ENCODE results near the gene PRKCE. TPM values are rescaled to one million over a fixed set of nuclear protein-coding genes. Genes with fewer than 3 reads are reported as not detected.

Gene PRKCE
- total RNA-seq, 1 experiment from 2014 or later, result 1.3 TPM

DNA sequence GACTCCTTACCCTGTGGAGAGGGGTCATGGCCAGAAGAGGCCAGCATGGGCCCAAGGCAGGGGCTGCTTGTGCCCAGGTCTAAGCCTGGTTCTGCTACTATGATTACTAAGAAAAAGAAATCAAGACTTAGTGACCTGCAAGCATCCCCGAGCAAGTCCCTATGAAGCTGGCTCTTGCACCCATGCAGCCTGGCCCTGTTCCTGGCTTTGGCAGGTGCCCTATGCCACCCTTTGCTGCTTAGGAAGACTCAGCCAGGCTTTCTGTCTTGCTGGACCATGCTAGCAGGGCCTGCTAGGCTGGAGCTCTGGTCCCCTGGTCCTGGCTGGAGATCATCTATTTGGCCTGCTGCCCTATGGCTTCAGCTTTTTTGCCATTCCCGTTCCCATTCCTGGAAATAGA, 336.4 kb downstream of the PRKCE start:
- Mint-ChIP-seq H3K27me3 (ENCODE audit: low read depth) (peaks cover 7% of the 10 kb centered on the region), H3K4me3 (no peak overlapping the region), H3K4me1 (peaks cover 2 to 9% of the 10 kb centered on the region in 2 experiments), H3K36me3 (ENCODE audit: insufficient read depth in 1 of 3, low read depth in 3 of 3) (no peaks in the 10 kb centered on the region), H3K27ac (no peak overlapping the region), H3K9me3 (no peaks in the 10 kb centered on the region)
- no peak overlapping the region for H3K4ac ChIP-seq (ENCODE audit: low read depth, low read length)
- H3T11ph ChIP-seq (ENCODE audit: low read length), result no peak overlapping the region
- H2AFZ ChIP-seq (ENCODE audit: low read length), result no peak overlapping the region
- no peaks in the 10 kb centered on the region for H3K79me1 ChIP-seq (ENCODE audit: insufficient read depth, low read depth, low read length, poor library complexity, severe bottlenecking)
- H2BK15ac ChIP-seq (ENCODE audit: low read depth, low read length), result no peak overlapping the region
- H2BK20ac ChIP-seq (ENCODE audit: low read depth, low read length, poor library complexity, severe bottlenecking), result no peak overlapping the region
- no peak overlapping the region for H2BK12ac ChIP-seq (ENCODE audit: insufficient read length, low read depth, low read length)
- no peak overlapping the region for H2BK5ac ChIP-seq (ENCODE audit: insufficient read length, low read length)
- H3K4me2 ChIP-seq (ENCODE audit: insufficient read depth, insufficient read length, low read length), result no peak overlapping the region
- H3K56ac ChIP-seq (ENCODE audit: insufficient read length, low read depth, low read length), result no peak overlapping the region
- H3K9me3 ChIP-seq (ENCODE audit: control insufficient read depth, low read depth, low read length), result no peaks in the 10 kb centered on the region
- H4K20me1 ChIP-seq (ENCODE audit: control insufficient read depth, insufficient read depth, insufficient read length), result no peaks in the 10 kb centered on the region
- no peak overlapping the region for H3K9ac ChIP-seq (ENCODE audit: extremely low read depth, insufficient read length, low read length)
- H3K18ac ChIP-seq (ENCODE audit: insufficient read length, low read depth, low read length), result no peak overlapping the region
- no peak overlapping the region for H4K5ac ChIP-seq (ENCODE audit: insufficient read length, low read depth, low read length)
- no peaks in the 10 kb centered on the region for H3K79me2 ChIP-seq (ENCODE audit: insufficient read depth, low read length)
- H3K27me3 ChIP-seq (ENCODE audit: insufficient read depth, low read length), result no peaks in the 10 kb centered on the region
- no peak overlapping the region for H4K91ac ChIP-seq (ENCODE audit: insufficient read length, low read depth, low read length)
- no peak for DNase-seq
- no peak overlapping the region for H3K23ac ChIP-seq (ENCODE audit: insufficient read length, low read depth, low read length)
- no peak overlapping the region for H2BK120ac ChIP-seq (ENCODE audit: low read depth, low read length, poor library complexity, severe bottlenecking)
- H3K23me2 ChIP-seq (ENCODE audit: insufficient read length, low read depth, low read length, poor library complexity, severe bottlenecking), result no peaks in the 10 kb centered on the region
- H4K8ac ChIP-seq (replicated peaks; ENCODE audit: insufficient read length, low read depth, low read length), result no peak overlapping the region
- H3K4me1 ChIP-seq (ENCODE audit: insufficient read depth, low read length), result no peaks in the 10 kb centered on the region
- TF ChIP-seq, protein P1, sequence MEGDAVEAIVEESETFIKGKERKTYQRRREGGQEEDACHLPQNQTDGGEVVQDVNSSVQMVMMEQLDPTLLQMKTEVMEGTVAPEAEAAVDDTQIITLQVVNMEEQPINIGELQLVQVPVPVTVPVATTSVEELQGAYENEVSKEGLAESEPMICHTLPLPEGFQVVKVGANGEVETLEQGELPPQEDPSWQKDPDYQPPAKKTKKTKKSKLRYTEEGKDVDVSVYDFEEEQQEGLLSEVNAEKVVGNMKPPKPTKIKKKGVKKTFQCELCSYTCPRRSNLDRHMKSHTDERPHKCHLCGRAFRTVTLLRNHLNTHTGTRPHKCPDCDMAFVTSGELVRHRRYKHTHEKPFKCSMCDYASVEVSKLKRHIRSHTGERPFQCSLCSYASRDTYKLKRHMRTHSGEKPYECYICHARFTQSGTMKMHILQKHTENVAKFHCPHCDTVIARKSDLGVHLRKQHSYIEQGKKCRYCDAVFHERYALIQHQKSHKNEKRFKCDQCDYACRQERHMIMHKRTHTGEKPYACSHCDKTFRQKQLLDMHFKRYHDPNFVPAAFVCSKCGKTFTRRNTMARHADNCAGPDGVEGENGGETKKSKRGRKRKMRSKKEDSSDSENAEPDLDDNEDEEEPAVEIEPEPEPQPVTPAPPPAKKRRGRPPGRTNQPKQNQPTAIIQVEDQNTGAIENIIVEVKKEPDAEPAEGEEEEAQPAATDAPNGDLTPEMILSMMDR (conservative IDR thresholded peaks at IDR 0.05), result no peak
- H3K14ac ChIP-seq (ENCODE audit: insufficient read depth, low read length), result no peak overlapping the region
- no peak overlapping the region for H2AK5ac ChIP-seq (ENCODE audit: insufficient read length, low read length)
- H3K27ac ChIP-seq (ENCODE audit: insufficient read length, low read depth, low read length), result no peak overlapping the region
- WGBS (ENCODE audit: extremely low coverage, insufficient read length, low lambda C conversion rate), result no CpG with 5 or more reads among the region's 2 CpGs
